Thyroid gland (tissue), 4 donors: ENCODE measurements around the gene LIN54.

Source experiments
- POLR2A ChIP-seq, 2 donors: fragments of 450-650 bp; IDR thresholded peaks; one replicate each; pipeline ENCODE4 v1.6.1; 2017; ENCODE audit warnings: antibody characterized with exemption in 2 of 2, mild to moderate bottlenecking in 2 of 2, moderate library complexity in 1 of 2
- TF ChIP-seq, protein P1 (sequence below), 6 experiments: fragments of 200-600 bp in 3 of 6; fragments of 450-650 bp in 3 of 6; sonication (generic) in 3 of 6; IDR thresholded peaks; one replicate each; pipeline ENCODE4 v1.5.1; 2016 to 2019; ENCODE audit warnings: antibody characterized with exemption in 6 of 6, mild to moderate bottlenecking in 2 of 6, inconsistent platforms in 1 of 6, moderate library complexity in 1 of 6

DNA sequence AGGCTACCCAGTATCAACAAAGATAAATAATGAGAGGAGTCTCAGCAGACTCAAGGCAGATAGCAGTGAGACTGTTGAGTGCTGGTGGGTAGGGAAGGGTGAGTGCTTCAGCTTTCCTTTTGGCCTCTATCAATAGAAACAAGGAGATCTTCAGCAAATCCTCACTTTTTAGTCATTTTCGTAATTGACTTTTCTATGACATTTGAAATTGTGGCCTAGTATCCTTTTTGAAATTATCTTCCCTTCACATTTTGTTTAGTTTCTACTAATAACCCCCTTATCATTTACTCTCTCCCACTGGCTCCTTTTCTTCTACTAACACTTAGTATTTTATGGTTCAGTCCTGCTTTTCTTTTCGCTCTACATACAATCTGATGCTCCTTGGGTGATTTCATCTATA lies 44.9 kb downstream of the LIN54 start:
- no peak for TF ChIP-seq POLR2A (IDR thresholded peaks at IDR 0.05)
- TF ChIP-seq, protein P1, sequence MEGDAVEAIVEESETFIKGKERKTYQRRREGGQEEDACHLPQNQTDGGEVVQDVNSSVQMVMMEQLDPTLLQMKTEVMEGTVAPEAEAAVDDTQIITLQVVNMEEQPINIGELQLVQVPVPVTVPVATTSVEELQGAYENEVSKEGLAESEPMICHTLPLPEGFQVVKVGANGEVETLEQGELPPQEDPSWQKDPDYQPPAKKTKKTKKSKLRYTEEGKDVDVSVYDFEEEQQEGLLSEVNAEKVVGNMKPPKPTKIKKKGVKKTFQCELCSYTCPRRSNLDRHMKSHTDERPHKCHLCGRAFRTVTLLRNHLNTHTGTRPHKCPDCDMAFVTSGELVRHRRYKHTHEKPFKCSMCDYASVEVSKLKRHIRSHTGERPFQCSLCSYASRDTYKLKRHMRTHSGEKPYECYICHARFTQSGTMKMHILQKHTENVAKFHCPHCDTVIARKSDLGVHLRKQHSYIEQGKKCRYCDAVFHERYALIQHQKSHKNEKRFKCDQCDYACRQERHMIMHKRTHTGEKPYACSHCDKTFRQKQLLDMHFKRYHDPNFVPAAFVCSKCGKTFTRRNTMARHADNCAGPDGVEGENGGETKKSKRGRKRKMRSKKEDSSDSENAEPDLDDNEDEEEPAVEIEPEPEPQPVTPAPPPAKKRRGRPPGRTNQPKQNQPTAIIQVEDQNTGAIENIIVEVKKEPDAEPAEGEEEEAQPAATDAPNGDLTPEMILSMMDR (IDR thresholded peaks at IDR 0.05) = no peak
